Measurements from ENCODE around the gene LCAT.
A peak's percentile ranks its signal among the peaks of the same experiment; 100 is the strongest.

The LCAT gene

GRCh38 chr16:67936880-67937605, 6.9 kb downstream of the LCAT start:
- peak; percentile 94 for DNase-seq (ENCODE audit: low spot score)
- in situ Hi-C loops (cut with MboI; ENCODE audit: low pct_unique_long_range_greater_than_20kb, low sequenced_read_pairs, unreplicated experiment), result no loop called here
- no peak for TF ChIP-seq CTCF (IDR thresholded peaks at IDR 0.05; ENCODE audit: extremely low read depth, insufficient read depth, missing control alignments)

- peak; percentile 64 for DNase-seq (ENCODE audit: low spot score)
- no peak for TF ChIP-seq CTCF (IDR thresholded peaks at IDR 0.05; ENCODE audit: extremely low read depth, insufficient read depth, missing control alignments)
- in situ Hi-C loops (cut with MboI; ENCODE audit: low pct_unique_long_range_greater_than_20kb, low sequenced_read_pairs, unreplicated experiment), result no loop called here
Observed at GRCh38 chr16:67936124-67936879, 7.6 kb downstream of the LCAT start, which contains the start of gene PSMB10. Gene PSMB10, minus strand, starts transcription at chr16:67936850. Its CDS starts 101 bp downstream, at chr16:67936749.

GRCh38 chr16:67935402-67936123, 8.4 kb downstream of the LCAT start:
- DNase-seq (ENCODE audit: low spot score), result peak; percentile 99
- in situ Hi-C loops (cut with MboI; ENCODE audit: low pct_unique_long_range_greater_than_20kb, low sequenced_read_pairs, unreplicated experiment), result no loop called here
- TF ChIP-seq CTCF (IDR thresholded peaks at IDR 0.05; ENCODE audit: extremely low read depth, insufficient read depth, missing control alignments), result no peak

GRCh38 chr16:67935101-67935401, 8.9 kb downstream of the LCAT start:
- in situ Hi-C loops (cut with MboI; ENCODE audit: low pct_unique_long_range_greater_than_20kb, low sequenced_read_pairs, unreplicated experiment), result no loop called here

GRCh38 chr16:67934306-67935100, 9.4 kb downstream of the LCAT start:
- no peak for TF ChIP-seq CTCF (IDR thresholded peaks at IDR 0.05; ENCODE audit: extremely low read depth, insufficient read depth, missing control alignments)
- DNase-seq (ENCODE audit: low spot score), result no peak
- in situ Hi-C loops (cut with MboI; ENCODE audit: low pct_unique_long_range_greater_than_20kb, low sequenced_read_pairs, unreplicated experiment), result no loop called here

More at GRCh38 chr16:67935101-67935401, 8.9 kb downstream of the LCAT start:
- no peak for DNase-seq (ENCODE audit: low spot score)
- TF ChIP-seq CTCF (IDR thresholded peaks at IDR 0.05; ENCODE audit: extremely low read depth, insufficient read depth, missing control alignments), result no peak

- DNase-seq (ENCODE audit: low spot score), result no peak
- in situ Hi-C loops (cut with MboI; ENCODE audit: low pct_unique_long_range_greater_than_20kb, low sequenced_read_pairs, unreplicated experiment), result no loop called here
- TF ChIP-seq CTCF (IDR thresholded peaks at IDR 0.05; ENCODE audit: extremely low read depth, insufficient read depth, missing control alignments), result no peak
Observed at GRCh38 chr16:67933805-67934204, 10.1 kb downstream of the LCAT start.
